OCI-LY7 (cell line): ENCODE data around the gene ROR2. TPM values are rescaled to one million over a fixed set of nuclear protein-coding genes. Genes with fewer than 3 reads are reported as not detected.

Experiments
- BruUV-seq: library from RNA; stranded (reverse); fragments of 400-500 nt; replicated peaks from 2 replicates; lab custom pipeline; 2021; lab: Mats Ljungman, UMichigan
- CTCF ChIA-PET: fragments of 300-600 bp; sonication (Branson Sonifier 250); formaldehyde crosslinking; loops from one replicate; lab custom pipeline; 2022; ENCODE audit warnings: antibody characterized with exemption; ENCODE audit not compliant: unreplicated experiment; lab: Charles Lee
- POLR2A ChIA-PET: fragments of 300-600 bp; sonication (Branson Sonifier 250); formaldehyde crosslinking; loops from one replicate; lab custom pipeline; 2022; ENCODE audit warnings: antibody characterized with exemption; lab: Charles Lee
- DNase-seq: peaks from one replicate; pipeline ENCODE4 v3.0.0-alpha.2; 2015; ENCODE audit warnings: low spot score
- H2AFZ ChIP-seq: fragments of 200-600 bp; sonication (generic), shearing (Covaris generic); 2 replicates; pipeline ENCODE4 v1.6.1; 2014; ENCODE audit warnings: mild to moderate bottlenecking, antibody characterized with exemption, low read length, moderate library complexity
- H3K27ac ChIP-seq: fragments of 200-600 bp; sonication (generic); 2 replicates; pipeline ENCODE4 v1.5.1; 2014; ENCODE audit warnings: mixed run types, low read depth, mild to moderate bottlenecking, moderate library complexity, low read length, inconsistent platforms; ENCODE audit not compliant: poor library complexity, severe bottlenecking
- H3K36me3 ChIP-seq: fragments of 200-600 bp; sonication (generic); 2 replicates; pipeline ENCODE4 v1.6.1; 2014; ENCODE audit warnings: mild to moderate bottlenecking, antibody characterized with exemption, low read length, moderate library complexity, mixed read lengths; ENCODE audit not compliant: insufficient read depth
- H3K4me1 ChIP-seq: fragments of 200-600 bp; sonication (generic); 2 replicates; pipeline ENCODE4 v1.5.1; 2014; ENCODE audit warnings: mild to moderate bottlenecking, low read length; ENCODE audit not compliant: insufficient read depth, poor library complexity, severe bottlenecking
- H3K4me2 ChIP-seq: fragments of 200-600 bp; sonication (generic); 2 replicates; pipeline ENCODE4 v1.6.1; 2014; ENCODE audit warnings: mild to moderate bottlenecking, low read length
- H3K4me3 ChIP-seq: fragments of 200-600 bp; sonication (generic); 2 replicates; pipeline ENCODE4 v1.5.1; 2014; ENCODE audit warnings: mild to moderate bottlenecking, low read depth, low read length; ENCODE audit not compliant: poor library complexity, severe bottlenecking
- H3K79me2 ChIP-seq: fragments of 200-600 bp; sonication (generic); 2 replicates; pipeline ENCODE4 v1.6.1; 2016; ENCODE audit warnings: low read depth, mild to moderate bottlenecking, low read length, moderate library complexity, mixed read lengths; ENCODE audit not compliant: insufficient read depth
- H3K9me2 ChIP-seq: fragments of 200-600 bp; sonication (generic); 2 replicates; pipeline ENCODE4 v1.6.1; 2016; ENCODE audit warnings: mild to moderate bottlenecking, low read length, mixed read lengths; ENCODE audit not compliant: insufficient read depth
- H3K9me3 ChIP-seq: fragments of 200-600 bp; sonication (generic); 2 replicates; pipeline ENCODE4 v1.6.1; 2014; ENCODE audit warnings: mild to moderate bottlenecking, mixed run types, low read length, mixed read lengths
- H4K20me1 ChIP-seq: fragments of 200-600 bp; sonication (generic); 2 replicates; pipeline ENCODE4 v1.6.1; 2014; ENCODE audit warnings: mild to moderate bottlenecking, antibody characterized with exemption, low read length, moderate library complexity, mixed read lengths; ENCODE audit not compliant: insufficient read depth
- EZH2phosphoT487 ChIP-seq: fragments of 200-600 bp; sonication (generic); IDR thresholded peaks from 2 replicates; pipeline ENCODE4 v1.6.1; 2018; ENCODE audit warnings: low read depth, borderline replicate concordance, mild to moderate bottlenecking, mixed run types, antibody characterized with exemption, low read length, moderate library complexity, mixed read lengths
- intact Hi-C: fragments of 100-400 bp; cut with micrococcal nuclease; formaldehyde crosslinking; loops from one replicate; pipeline ENCODE4 v1.10.0; 2022; ENCODE audit not compliant: unreplicated experiment
- total RNA-seq, 2 experiments: library from RNA; depleted of rRNA in 1 of 2; stranded (reverse); fragments of >200 nt in 1 of 2; shearing (Covaris generic) in 1 of 2; gene quantifications; 2 replicates each; pipeline ENCODE4 v1.2.3, GENCODE V29; 2014 to 2022
- TF ChIP-seq, protein P1 (sequence below): fragments of 200-600 bp; sonication (generic); conservative IDR thresholded peaks from 2 replicates; pipeline ENCODE4 v1.5.1; 2014; ENCODE audit warnings: mild to moderate bottlenecking, antibody characterized with exemption, low read length, moderate library complexity, mixed read lengths

Gene ROR2
- total RNA-seq, 2 experiments from 2014 or later = 0.10 to 0.19 TPM

- Histone ChIP-seq H3K79me2 (no peaks in the 10 kb centered on the region), H3K4me2 (no peak overlapping the region), H3K9me2 (no peaks in the 10 kb centered on the region), H3K4me3 (no peak overlapping the region), H2AFZ (no peak overlapping the region), H3K36me3 (no peaks in the 10 kb centered on the region), H4K20me1 (no peaks in the 10 kb centered on the region), H3K4me1 (no peaks in the 10 kb centered on the region), H3K27ac (no peak overlapping the region), H3K9me3 (no peaks in the 10 kb centered on the region)
- intact Hi-C loops = no loop called here
- POLR2A ChIA-PET = interaction anchor here (0.6 kb wide), 1 partner anchor 338 kb away, joined by 3 read pairs; no protein-coding TSS in a partner anchor
- no TSS peak for BruUV-seq
- TF ChIP-seq, protein P1, sequence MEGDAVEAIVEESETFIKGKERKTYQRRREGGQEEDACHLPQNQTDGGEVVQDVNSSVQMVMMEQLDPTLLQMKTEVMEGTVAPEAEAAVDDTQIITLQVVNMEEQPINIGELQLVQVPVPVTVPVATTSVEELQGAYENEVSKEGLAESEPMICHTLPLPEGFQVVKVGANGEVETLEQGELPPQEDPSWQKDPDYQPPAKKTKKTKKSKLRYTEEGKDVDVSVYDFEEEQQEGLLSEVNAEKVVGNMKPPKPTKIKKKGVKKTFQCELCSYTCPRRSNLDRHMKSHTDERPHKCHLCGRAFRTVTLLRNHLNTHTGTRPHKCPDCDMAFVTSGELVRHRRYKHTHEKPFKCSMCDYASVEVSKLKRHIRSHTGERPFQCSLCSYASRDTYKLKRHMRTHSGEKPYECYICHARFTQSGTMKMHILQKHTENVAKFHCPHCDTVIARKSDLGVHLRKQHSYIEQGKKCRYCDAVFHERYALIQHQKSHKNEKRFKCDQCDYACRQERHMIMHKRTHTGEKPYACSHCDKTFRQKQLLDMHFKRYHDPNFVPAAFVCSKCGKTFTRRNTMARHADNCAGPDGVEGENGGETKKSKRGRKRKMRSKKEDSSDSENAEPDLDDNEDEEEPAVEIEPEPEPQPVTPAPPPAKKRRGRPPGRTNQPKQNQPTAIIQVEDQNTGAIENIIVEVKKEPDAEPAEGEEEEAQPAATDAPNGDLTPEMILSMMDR = no peak
- no peak for TF ChIP-seq EZH2phosphoT487
- CTCF ChIA-PET = no interaction called here
- DNase-seq = no peak
These were observed 142.3 kb downstream of the ROR2 start for GRCh38 chr9:91807643-91808246.

GRCh38 chr9:91805031-91805430, 145.0 kb downstream of the ROR2 start:
- H3K4me2 ChIP-seq = no peak overlapping the region
- ChIA-PET CTCF (no interaction called here), POLR2A (no interaction called here)
- no peaks in the 10 kb centered on the region for H3K9me2 ChIP-seq
- no peaks in the 10 kb centered on the region for H3K9me3 ChIP-seq
- TF ChIP-seq EZH2phosphoT487 = no peak
- TF ChIP-seq, protein P1 = no peak
- BruUV-seq = no TSS peak
- no peaks in the 10 kb centered on the region for H3K36me3 ChIP-seq
- no peak overlapping the region for H2AFZ ChIP-seq
- no peak overlapping the region for H3K4me3 ChIP-seq
- no peak for DNase-seq
- no peak overlapping the region for H3K27ac ChIP-seq
- no peaks in the 10 kb centered on the region for H3K79me2 ChIP-seq
- intact Hi-C loops = no loop called here
- H3K4me1 ChIP-seq = no peaks in the 10 kb centered on the region
- no peaks in the 10 kb centered on the region for H4K20me1 ChIP-seq

GRCh38 chr9:91803970-91804752, 145.9 kb downstream of the ROR2 start:
- Histone ChIP-seq H3K4me3 (no peak overlapping the region), H3K79me2 (no peaks in the 10 kb centered on the region), H3K9me2 (no peaks in the 10 kb centered on the region), H2AFZ (no peak overlapping the region), H4K20me1 (no peaks in the 10 kb centered on the region), H3K27ac (no peak overlapping the region), H3K9me3 (no peaks in the 10 kb centered on the region), H3K4me2 (no peak overlapping the region), H3K36me3 (no peaks in the 10 kb centered on the region), H3K4me1 (no peaks in the 10 kb centered on the region)
- DNase-seq = no peak
- no peak for TF ChIP-seq EZH2phosphoT487
- TF ChIP-seq, protein P1 = no peak
- CTCF ChIA-PET = no interaction called here
- no TSS peak for BruUV-seq
- POLR2A ChIA-PET = no interaction called here
- intact Hi-C loops = no loop called here
